ENCODE data around the gene RBM38. TPM values are rescaled to one million over a fixed set of nuclear protein-coding genes. Genes with fewer than 3 reads are reported as not detected.

Gene RBM38
- total RNA-seq, 4 donors from 2014 or later, result 9.6 to 15.5 (median 12.8) TPM

DNA sequence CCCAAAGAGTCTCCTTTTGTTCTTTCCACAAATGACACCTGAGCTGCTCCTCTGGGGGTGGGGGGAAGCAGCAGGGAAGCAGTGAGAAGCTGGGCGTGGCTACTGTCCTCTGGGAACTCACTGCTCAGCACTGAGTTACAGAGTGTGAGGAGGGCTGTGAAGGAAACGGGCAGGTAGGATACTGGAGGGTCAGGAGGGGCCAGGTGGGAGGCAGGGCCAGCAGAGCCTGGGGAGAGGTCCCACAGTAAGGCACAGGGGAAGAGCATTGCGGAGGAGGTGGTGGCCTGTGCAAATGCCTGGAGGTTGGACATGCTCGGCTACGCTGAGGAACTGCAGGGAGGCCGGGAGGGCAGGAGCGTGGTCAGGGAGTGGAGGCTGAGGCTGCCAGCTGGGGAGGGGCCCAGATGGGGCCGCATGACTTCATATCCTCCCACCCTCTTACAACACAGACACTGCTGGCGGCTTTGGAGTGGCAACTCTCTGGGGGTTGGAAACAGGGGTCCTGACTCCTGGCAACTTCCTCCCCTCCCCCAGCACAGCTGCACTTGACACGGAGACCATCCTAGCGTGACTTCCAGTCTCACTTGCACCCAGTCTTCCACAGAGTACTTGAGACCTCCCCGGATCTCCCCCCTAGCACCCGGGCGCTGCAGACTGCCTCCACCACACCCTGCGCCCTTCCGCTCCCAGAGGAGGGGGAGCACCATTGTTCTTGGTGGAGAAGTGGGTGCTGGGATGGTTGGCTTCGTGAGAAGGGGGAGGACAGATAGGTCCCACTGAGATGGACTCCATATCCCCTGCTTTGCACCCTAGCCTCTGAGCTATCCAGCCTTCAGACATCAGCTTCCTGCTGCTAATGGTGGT lies 34.2 kb downstream of the RBM38 start:
- Histone ChIP-seq H3K36me3 (no peaks in the 10 kb centered on the region), H3K4me3 (no peak overlapping the region), H3K27me3 (no peaks in the 10 kb centered on the region), H3K4me1 (no peaks in the 10 kb centered on the region), H3K9me3 (no peaks in the 10 kb centered on the region), H3K27ac (no peak overlapping the region)
- TF ChIP-seq POLR2A (IDR thresholded peaks at IDR 0.05), result no peak
- TF ChIP-seq, protein P1, sequence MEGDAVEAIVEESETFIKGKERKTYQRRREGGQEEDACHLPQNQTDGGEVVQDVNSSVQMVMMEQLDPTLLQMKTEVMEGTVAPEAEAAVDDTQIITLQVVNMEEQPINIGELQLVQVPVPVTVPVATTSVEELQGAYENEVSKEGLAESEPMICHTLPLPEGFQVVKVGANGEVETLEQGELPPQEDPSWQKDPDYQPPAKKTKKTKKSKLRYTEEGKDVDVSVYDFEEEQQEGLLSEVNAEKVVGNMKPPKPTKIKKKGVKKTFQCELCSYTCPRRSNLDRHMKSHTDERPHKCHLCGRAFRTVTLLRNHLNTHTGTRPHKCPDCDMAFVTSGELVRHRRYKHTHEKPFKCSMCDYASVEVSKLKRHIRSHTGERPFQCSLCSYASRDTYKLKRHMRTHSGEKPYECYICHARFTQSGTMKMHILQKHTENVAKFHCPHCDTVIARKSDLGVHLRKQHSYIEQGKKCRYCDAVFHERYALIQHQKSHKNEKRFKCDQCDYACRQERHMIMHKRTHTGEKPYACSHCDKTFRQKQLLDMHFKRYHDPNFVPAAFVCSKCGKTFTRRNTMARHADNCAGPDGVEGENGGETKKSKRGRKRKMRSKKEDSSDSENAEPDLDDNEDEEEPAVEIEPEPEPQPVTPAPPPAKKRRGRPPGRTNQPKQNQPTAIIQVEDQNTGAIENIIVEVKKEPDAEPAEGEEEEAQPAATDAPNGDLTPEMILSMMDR (IDR thresholded peaks at IDR 0.05), result no peak
- DNase-seq, result no peak

DNA sequence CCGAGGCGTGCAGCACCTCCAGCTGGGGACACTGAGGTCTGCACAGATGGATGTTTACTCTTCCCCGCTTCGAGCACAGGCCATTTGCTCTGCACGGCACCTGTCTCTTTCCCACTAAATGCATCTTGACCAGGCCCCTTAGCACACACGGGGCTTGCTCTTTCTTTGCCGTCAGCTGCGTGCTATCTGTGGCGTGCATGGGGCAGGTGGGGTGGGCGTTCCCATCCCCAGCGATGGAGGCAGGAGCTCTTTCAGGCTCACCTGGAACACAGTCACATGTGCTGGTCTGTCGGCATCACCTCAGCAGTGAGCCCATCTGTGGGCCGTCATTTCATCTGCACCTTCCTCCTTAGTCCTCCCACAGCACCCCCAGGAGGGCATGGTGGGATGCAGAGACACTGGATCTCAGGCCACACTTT lies 35.1 kb downstream of the RBM38 start:
- no peak overlapping the region for H3K4me3 ChIP-seq
- no peaks in the 10 kb centered on the region for H3K4me1 ChIP-seq
- DNase-seq, result no peak
- TF ChIP-seq, protein P1 (IDR thresholded peaks at IDR 0.05), result no peak
- no peak for TF ChIP-seq POLR2A (IDR thresholded peaks at IDR 0.05)
- H3K27me3 ChIP-seq, result no peaks in the 10 kb centered on the region
- no peak overlapping the region for H3K27ac ChIP-seq
- H3K9me3 ChIP-seq, result no peaks in the 10 kb centered on the region
- no peaks in the 10 kb centered on the region for H3K36me3 ChIP-seq

DNA sequence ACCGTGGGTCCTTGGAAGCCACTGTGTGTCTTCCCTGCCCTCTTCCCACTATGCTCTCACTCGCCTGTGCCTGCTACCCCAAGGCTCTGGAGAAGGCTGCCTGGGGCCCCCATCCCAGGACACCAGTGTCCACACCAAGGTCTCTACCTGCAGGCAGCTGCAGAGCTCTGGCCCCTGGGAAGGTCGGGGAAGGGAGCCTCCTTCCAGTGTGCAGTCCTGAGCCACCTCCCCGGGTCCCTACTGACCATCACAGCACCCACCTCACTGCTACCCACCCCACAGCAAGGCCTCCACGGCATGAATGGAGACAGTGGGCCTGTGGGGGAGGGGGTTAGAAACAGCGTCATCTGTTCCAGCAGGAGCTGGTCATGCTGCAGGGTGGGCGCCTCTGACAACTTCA lies 35.6 kb downstream of the RBM38 start:
- H3K27me3 ChIP-seq, result no peaks in the 10 kb centered on the region
- no peak for DNase-seq
- H3K4me1 ChIP-seq, result peaks cover 0 to under 1% (median 0%) of the 10 kb centered on the region in 4 donors
- H3K27ac ChIP-seq, result no peak overlapping the region
- TF ChIP-seq, protein P1 (IDR thresholded peaks at IDR 0.05), result no peak
- no peak for TF ChIP-seq POLR2A (IDR thresholded peaks at IDR 0.05)
- H3K36me3 ChIP-seq, result no peaks in the 10 kb centered on the region
- no peak overlapping the region for H3K4me3 ChIP-seq
- H3K9me3 ChIP-seq, result no peaks in the 10 kb centered on the region

DNA sequence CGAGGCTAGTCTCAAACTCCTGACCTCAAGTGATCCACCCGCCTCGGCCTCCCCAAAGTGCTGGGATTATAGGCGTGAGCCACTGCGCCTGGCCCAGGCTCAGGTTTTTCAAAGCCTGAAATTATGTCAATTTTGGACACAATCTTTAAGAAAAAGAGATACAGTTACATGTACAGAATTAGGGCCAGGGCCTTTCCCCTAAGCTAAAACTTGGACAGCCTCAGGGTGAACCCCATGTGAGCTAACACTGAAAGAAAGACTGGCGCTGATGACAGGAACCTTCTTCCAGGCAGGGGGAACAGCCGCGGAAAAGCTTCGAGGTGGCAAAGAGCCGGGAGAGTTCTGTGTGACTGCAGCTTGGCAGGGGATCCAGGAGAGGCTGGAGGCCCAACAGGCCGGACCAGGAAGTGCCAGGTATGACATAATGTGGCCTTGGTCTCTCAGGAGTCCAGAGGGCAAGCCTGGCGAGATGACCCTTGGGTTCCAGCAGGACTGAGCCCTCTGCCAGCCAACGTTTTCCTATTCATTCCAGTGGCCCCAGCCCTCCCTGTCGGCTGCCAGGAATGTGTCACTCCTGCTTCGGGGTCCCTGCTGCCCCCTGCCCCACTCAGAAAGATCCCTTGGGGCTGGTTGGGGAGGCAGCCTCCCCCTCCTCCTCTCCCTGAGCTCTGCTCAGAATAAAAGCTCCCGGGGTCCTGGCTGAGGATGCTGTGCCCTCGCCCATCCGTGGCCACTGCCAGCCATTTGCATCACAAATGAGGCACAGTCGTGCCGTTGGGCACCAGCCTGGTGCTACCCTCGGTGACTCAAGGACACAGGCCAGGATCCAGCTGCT lies 37.3 kb downstream of the RBM38 start:
- Histone ChIP-seq H3K4me3 (no peak overlapping the region), H3K27me3 (no peaks in the 10 kb centered on the region), H3K9me3 (no peaks in the 10 kb centered on the region), H3K27ac (no peak overlapping the region), H3K36me3 (no peaks in the 10 kb centered on the region), H3K4me1 (peaks cover 0 to 16% (median 14%) of the 10 kb centered on the region in 4 donors)
- TF ChIP-seq, protein P1 (IDR thresholded peaks at IDR 0.05), result no peak
- TF ChIP-seq POLR2A (IDR thresholded peaks at IDR 0.05), result no peak
- no peak for DNase-seq

DNA sequence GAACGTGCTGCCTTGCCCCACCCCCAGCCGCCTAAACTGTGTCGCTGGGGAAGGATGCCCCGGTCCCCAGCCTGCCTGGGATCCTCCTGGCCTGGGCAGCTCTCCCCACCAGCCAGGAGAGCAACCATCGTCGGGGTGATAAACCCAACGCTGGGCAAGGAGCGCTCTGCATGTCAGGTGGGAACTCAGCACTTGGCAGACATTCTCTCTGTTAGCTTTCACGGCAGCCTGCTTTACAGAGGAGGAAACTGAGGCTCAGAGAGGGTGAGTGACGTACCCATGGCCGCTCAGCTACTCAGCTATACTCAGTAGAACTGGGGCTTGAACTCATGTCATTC lies 37.9 kb downstream of the RBM38 start:
- no peak for DNase-seq
- Histone ChIP-seq H3K27ac (no peak overlapping the region), H3K4me3 (no peak overlapping the region)

More for the DNA sequence above, 37.9 kb downstream of the RBM38 start:
- Histone ChIP-seq H3K4me1 (peaks cover 0 to 19% (median 17%) of the 10 kb centered on the region in 4 donors), H3K36me3 (no peaks in the 10 kb centered on the region), H3K9me3 (no peaks in the 10 kb centered on the region), H3K27me3 (no peaks in the 10 kb centered on the region)
- TF ChIP-seq, protein P1 (IDR thresholded peaks at IDR 0.05), result no peak
- no peak for TF ChIP-seq POLR2A (IDR thresholded peaks at IDR 0.05)

All from Peyer's patch (tissue), 4 donors.